T-helper 1 cell treated with Interleukin-12 subunit alpha and Interleukin-12 subunit beta and Interleukin-4 antibody, amounts not matched to agents 30 μg/mL and 1 μg/mL, for 36 hours (primary cell): Measurements from ENCODE around the gene TRIOBP.
"Not testable (repeated sequence)": the region's sequence is repeated elsewhere in the genome, so short reads cannot be mapped to it uniquely, and the experiment has no call there.

Experiments used
- H3K27ac Mint-ChIP-seq: one replicate; pipeline ENCODE4 v1.8.0; 2021; ENCODE audit warnings: mild to moderate bottlenecking, mixed read lengths
- H3K27me3 Mint-ChIP-seq: one replicate; pipeline ENCODE4 v1.8.0; 2021; ENCODE audit warnings: low read depth, mixed read lengths
- H3K36me3 Mint-ChIP-seq: one replicate; pipeline ENCODE4 v1.8.0; 2021; ENCODE audit warnings: low read depth, mixed read lengths
- H3K4me1 Mint-ChIP-seq: one replicate; pipeline ENCODE4 v1.8.0; 2021; ENCODE audit warnings: low read depth, mixed read lengths
- H3K4me3 Mint-ChIP-seq: one replicate; pipeline ENCODE4 v1.8.0; 2021; ENCODE audit warnings: mild to moderate bottlenecking, moderate library complexity, mixed read lengths
- H3K9me3 Mint-ChIP-seq: one replicate; pipeline ENCODE4 v1.8.0; 2021; ENCODE audit warnings: mixed read lengths

Gene TRIOBP

GRCh38 chr22:37774728-37775127, 77.9 kb downstream of the TRIOBP start:
- Mint-ChIP-seq H3K27ac (no peak overlapping the region), H3K36me3 (peaks cover 5% of the 10 kb centered on the region)

GRCh38 chr22:37775785-37776638, 79.2 kb downstream of the TRIOBP start:
- H3K4me1 Mint-ChIP-seq, result no peaks in the 10 kb centered on the region
- no peaks in the 10 kb centered on the region for H3K27me3 Mint-ChIP-seq
- no peak overlapping the region for H3K27ac Mint-ChIP-seq
- H3K9me3 Mint-ChIP-seq, result no peaks in the 10 kb centered on the region
- peaks cover 5% of the 10 kb centered on the region for H3K36me3 Mint-ChIP-seq
- H3K4me3 Mint-ChIP-seq, result no peak overlapping the region

More at GRCh38 chr22:37774728-37775127, 77.9 kb downstream of the TRIOBP start:
- Mint-ChIP-seq H3K27me3 (no peaks in the 10 kb centered on the region), H3K9me3 (no peaks in the 10 kb centered on the region), H3K4me1 (no peaks in the 10 kb centered on the region), H3K4me3 (no peak overlapping the region)

- no peaks in the 10 kb centered on the region for H3K27me3 Mint-ChIP-seq
- no peaks in the 10 kb centered on the region for H3K9me3 Mint-ChIP-seq
- peaks cover 5% of the 10 kb centered on the region for H3K36me3 Mint-ChIP-seq
- H3K27ac Mint-ChIP-seq, result no peak overlapping the region
- H3K4me3 Mint-ChIP-seq, result no peak overlapping the region
- no peaks in the 10 kb centered on the region for H3K4me1 Mint-ChIP-seq
Observed at GRCh38 chr22:37776639-37777005, 79.8 kb downstream of the TRIOBP start.

- no peak overlapping the region for H3K4me3 Mint-ChIP-seq
- no peak overlapping the region for H3K27ac Mint-ChIP-seq
- peaks cover 5% of the 10 kb centered on the region for H3K36me3 Mint-ChIP-seq
- H3K27me3 Mint-ChIP-seq, result no peaks in the 10 kb centered on the region
- no peaks in the 10 kb centered on the region for H3K4me1 Mint-ChIP-seq
- no peaks in the 10 kb centered on the region for H3K9me3 Mint-ChIP-seq
Observed at GRCh38 chr22:37777122-37777687, 80.4 kb downstream of the TRIOBP start.

- H3K27ac Mint-ChIP-seq, result no peak overlapping the region
- no peaks in the 10 kb centered on the region for H3K4me1 Mint-ChIP-seq
- no peaks in the 10 kb centered on the region for H3K9me3 Mint-ChIP-seq
- no peaks in the 10 kb centered on the region for H3K27me3 Mint-ChIP-seq
- H3K36me3 Mint-ChIP-seq, result no peaks in the 10 kb centered on the region
- no peak overlapping the region for H3K4me3 Mint-ChIP-seq
Observed at GRCh38 chr22:37778370-37779009, 81.6 kb downstream of the TRIOBP start.

- Mint-ChIP-seq H3K27me3 (no peaks in the 10 kb centered on the region), H3K27ac (no peak overlapping the region), H3K9me3 (no peaks in the 10 kb centered on the region), H3K4me3 (no peak overlapping the region), H3K36me3 (no peaks in the 10 kb centered on the region), H3K4me1 (no peaks in the 10 kb centered on the region)
Observed at GRCh38 chr22:37781434-37782059, 84.7 kb downstream of the TRIOBP start.

- Mint-ChIP-seq H3K27ac (no peak overlapping the region), H3K27me3 (no peaks in the 10 kb centered on the region), H3K4me3 (no peak overlapping the region), H3K36me3 (no peaks in the 10 kb centered on the region), H3K9me3 (no peaks in the 10 kb centered on the region), H3K4me1 (no peaks in the 10 kb centered on the region)
Observed at GRCh38 chr22:37782340-37783168, 85.7 kb downstream of the TRIOBP start.

- Mint-ChIP-seq H3K27ac (no peak overlapping the region), H3K27me3 (no peaks in the 10 kb centered on the region), H3K4me1 (no peaks in the 10 kb centered on the region), H3K4me3 (no peak overlapping the region), H3K9me3 (no peaks in the 10 kb centered on the region), H3K36me3 (no peaks in the 10 kb centered on the region)
Observed at GRCh38 chr22:37784829-37785495, 88.1 kb downstream of the TRIOBP start.

- no peaks in the 10 kb centered on the region for H3K9me3 Mint-ChIP-seq
- no peak overlapping the region for H3K27ac Mint-ChIP-seq
- H3K4me1 Mint-ChIP-seq, result no peaks in the 10 kb centered on the region
- no peak overlapping the region for H3K4me3 Mint-ChIP-seq
- no peaks in the 10 kb centered on the region for H3K27me3 Mint-ChIP-seq
- H3K36me3 Mint-ChIP-seq, result no peaks in the 10 kb centered on the region
Observed at GRCh38 chr22:37790234-37790633, 93.4 kb downstream of the TRIOBP start.

- H3K27me3 Mint-ChIP-seq, result no peaks in the 10 kb centered on the region
- H3K4me3 Mint-ChIP-seq, result no peak overlapping the region
- H3K36me3 Mint-ChIP-seq, result no peaks in the 10 kb centered on the region
- no peaks in the 10 kb centered on the region for H3K9me3 Mint-ChIP-seq
- H3K4me1 Mint-ChIP-seq, result no peaks in the 10 kb centered on the region
- no peak overlapping the region for H3K27ac Mint-ChIP-seq
Observed at GRCh38 chr22:37792494-37792893, 95.6 kb downstream of the TRIOBP start.

- no peaks in the 10 kb centered on the region for H3K9me3 Mint-ChIP-seq
- H3K4me1 Mint-ChIP-seq, result no peaks in the 10 kb centered on the region
- no peak overlapping the region for H3K4me3 Mint-ChIP-seq
- H3K36me3 Mint-ChIP-seq, result no peaks in the 10 kb centered on the region
- H3K27ac Mint-ChIP-seq, result no peak overlapping the region
- H3K27me3 Mint-ChIP-seq, result peaks cover 3% of the 10 kb centered on the region
Observed at GRCh38 chr22:37794376-37794775, 97.5 kb downstream of the TRIOBP start.

- peaks cover 9% of the 10 kb centered on the region for H3K27me3 Mint-ChIP-seq
- no peaks in the 10 kb centered on the region for H3K9me3 Mint-ChIP-seq
- no peak overlapping the region for H3K4me3 Mint-ChIP-seq
- no peak overlapping the region for H3K27ac Mint-ChIP-seq
- H3K36me3 Mint-ChIP-seq, result no peaks in the 10 kb centered on the region
- H3K4me1 Mint-ChIP-seq, result no peaks in the 10 kb centered on the region
Observed at GRCh38 chr22:37796079-37796478, 99.2 kb downstream of the TRIOBP start.

GRCh38 chr22:37797259-37797658, 100.4 kb downstream of the TRIOBP start:
- not testable (repeated sequence) for H3K27ac Mint-ChIP-seq, H3K4me3 Mint-ChIP-seq
- peaks cover 12% of the 10 kb centered on the region for H3K27me3 Mint-ChIP-seq

More at GRCh38 chr22:37797259-37797658, 100.4 kb downstream of the TRIOBP start:
- not testable (repeated sequence) for H3K9me3 Mint-ChIP-seq, H3K4me1 Mint-ChIP-seq, H3K36me3 Mint-ChIP-seq
